ELF-1 (cell line): Measurements from ENCODE around the gene ETHE1.
A peak's percentile ranks its signal among the peaks of the same experiment; 100 is the strongest.
"Not testable (repeated sequence)": the region's sequence is repeated elsewhere in the genome, so short reads cannot be mapped to it uniquely, and the experiment has no call there.

ENCODE experiments used
- DNase-seq: peaks from one replicate; pipeline ENCODE4 v3.0.0-alpha.2; 2016; ENCODE audit warnings: low read depth, low spot score

The ETHE1 gene

DNA sequence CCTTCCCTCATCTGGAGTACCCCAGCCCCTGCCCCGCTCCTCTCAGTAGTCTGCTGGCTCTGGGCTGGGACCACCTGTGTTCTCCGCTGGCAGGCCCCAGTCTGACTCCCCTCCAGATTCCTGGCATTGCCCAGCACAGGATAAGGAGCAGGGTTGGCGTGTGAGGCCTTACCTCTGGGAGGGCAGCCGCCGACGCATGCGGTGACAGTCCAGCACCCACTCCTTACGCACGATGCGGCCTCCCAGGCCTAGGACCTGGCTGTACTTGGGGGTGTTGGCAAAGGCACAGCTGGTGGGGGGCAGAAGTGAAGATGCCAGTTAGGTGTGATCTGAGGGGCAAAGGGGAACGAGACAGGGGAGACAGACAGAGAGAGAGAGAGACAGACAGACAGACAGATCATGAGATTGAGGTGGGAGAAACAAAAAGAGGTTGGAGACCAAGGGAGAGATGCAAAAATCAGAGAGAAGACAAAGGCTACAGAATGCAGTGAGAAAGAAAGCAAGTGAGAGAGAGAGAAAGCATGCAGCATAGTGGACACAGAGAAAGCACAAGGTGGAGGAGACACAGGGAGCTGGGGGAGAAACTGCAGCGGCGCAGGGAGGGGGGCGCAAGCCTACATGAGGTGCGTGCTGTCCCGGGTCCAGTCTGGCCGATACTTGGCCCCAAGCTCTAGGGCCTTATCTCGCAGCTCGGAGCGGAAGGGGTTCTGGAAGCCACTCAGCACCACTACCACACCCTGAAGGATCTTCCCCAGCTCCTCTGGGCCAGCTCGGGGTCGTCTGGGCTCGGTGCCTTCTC lies 24.6 kb upstream of the ETHE1 start:
- no peak for DNase-seq

DNA sequence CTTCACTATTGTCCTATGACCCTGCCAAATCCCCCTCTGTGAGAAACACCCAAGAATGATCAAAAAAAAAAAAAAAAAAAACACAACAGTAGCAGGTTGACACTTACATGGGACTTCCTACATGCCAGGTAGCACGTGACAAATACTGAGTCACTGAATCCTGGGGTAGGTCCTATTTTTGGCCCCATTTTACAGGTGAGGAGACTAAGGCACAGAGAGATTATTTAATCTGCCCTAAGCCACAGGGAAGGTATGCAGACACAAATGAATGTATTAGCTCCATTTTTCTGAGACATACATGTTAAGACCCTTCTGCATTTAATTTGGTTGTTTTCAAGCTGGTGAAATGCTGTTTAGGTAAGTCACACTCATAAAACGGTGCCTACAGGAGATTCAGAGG lies 21.7 kb upstream of the ETHE1 start:
- DNase-seq = no peak

DNA sequence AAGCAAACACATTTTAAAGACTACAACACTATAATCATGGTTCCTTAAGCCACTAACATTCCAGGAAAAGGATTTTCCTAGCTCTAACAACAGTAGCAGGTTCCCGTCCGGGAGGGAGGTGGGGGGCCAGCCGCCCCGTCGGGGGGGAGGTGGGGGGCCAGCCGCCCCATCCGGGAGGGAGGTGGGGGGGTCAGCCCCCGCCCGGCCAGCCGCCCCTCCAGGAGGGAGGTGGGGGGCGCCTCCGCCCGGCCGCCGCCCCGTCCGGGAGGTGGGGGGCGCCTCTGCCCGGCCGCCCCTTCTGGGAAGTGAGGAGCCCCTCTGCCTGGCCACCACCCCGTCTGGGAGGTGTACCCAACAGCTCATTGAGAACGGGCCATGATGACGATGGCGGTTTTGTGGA lies 20.9 kb upstream of the ETHE1 start:
- not testable (repeated sequence) for DNase-seq

DNA sequence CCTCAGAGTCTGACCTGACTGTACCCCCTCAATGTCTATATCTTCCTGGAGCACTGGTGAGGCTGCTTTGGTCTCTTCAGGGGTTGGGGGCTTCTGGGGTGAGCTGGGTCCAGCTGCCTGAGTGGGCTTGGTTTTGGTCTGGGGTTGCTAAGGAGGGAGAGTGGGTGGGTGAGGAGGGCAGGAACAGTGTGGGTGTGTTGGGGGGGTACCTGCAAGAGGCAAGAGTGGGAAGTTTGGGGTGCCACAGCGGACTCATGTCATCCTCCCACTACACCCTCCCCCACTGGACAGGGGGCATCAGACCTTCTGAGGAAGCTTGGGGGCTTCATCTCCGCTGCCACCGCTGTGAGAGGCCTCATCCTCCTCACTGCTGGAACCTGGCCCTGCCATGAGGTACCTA lies 19.6 kb upstream of the ETHE1 start:
- DNase-seq = no peak

DNA sequence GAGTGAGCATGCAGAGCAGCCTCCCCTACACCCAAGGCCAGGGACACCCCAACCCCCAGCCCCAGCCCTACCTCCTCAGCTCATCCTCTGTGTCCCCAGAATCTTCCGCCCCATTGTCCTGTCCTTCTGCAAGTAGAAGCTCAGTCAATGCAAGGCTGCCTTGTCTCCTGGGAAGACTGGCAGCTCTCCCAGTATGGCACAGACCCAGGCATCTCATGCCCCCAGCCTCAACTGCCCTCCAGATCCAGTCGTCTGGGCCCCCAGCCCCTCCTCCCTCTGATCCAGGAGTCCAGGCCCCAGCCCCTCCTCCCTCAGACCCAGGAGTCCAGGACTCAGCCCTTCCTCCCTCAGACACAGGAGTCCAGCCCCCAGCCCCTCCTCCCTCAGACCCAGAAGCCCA lies 19.0 kb upstream of the ETHE1 start:
- DNase-seq = no peak

DNA sequence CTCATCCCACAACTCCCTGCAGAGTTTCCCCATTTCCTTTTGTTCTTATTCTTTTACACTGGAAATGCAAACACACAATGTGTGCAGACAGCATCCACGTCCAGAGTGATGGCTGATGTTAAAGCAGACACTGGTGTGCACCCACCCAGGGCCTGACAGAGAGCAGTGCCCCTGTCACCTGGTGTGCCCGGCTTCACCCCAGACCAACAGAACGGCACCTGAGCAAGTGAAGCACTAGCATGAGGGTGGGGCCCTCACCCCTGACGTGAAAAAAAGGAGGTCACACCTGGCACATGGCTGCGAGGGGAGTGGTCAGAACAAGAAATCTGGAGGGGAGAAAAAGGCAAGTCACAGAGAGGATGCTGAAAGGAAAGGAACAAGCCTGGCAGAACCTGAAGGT lies 18.3 kb upstream of the ETHE1 start:
- DNase-seq = no peak

DNA sequence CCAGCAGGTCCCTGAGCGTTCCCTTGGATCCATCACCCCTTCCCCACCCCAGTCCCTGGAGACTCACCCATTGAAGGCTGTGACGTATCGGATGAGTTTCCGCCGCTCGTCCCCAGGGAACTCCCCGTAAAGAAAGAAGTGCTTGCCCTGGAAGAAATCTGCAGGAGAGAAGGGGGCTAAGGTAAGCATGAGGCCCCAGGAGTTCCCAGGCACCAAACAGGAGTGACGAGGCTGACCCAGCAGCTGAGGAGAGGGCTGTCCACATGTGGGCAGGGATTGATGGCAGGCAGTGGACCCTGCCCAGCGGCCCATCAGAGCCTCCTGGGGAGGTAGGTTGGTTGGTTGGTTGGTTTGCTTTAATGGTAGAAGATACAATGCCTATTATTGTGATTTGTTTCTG lies 17.1 kb upstream of the ETHE1 start:
- DNase-seq = no peak

DNA sequence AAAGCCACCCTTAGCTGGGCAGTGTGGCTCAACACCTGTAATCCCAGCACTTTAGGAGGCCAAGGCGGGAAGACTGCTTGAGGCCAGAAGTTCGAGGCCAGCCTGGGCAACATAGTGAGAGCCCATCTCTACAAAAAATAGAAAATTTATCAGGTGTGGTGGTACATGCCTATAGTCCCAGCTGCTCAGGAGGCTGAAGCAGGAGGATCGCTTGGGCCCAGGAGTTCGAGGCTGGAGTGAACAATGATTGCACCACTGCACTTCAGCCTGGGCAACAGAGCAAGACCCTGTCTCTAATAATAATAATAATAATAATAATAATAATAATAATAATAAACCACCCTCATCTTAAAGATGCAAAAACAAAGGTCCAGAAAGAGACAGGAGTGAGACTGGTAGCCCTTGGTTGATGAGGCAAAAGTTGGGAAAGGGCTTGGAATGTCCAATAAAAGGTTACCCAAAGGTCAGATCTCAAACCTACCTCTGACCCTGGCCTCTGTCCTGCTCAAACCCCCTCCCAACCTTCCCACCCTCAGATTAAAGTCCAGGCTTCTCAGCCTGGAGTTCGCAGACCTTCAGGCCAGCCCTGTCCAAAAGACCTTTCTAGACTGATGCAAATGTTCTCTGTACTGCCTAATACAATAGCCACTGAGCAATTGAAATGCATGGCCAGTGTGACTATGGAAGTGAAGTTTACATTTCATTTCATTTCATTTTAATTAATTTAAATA lies 15.1 kb upstream of the ETHE1 start:
- no peak for DNase-seq

DNA sequence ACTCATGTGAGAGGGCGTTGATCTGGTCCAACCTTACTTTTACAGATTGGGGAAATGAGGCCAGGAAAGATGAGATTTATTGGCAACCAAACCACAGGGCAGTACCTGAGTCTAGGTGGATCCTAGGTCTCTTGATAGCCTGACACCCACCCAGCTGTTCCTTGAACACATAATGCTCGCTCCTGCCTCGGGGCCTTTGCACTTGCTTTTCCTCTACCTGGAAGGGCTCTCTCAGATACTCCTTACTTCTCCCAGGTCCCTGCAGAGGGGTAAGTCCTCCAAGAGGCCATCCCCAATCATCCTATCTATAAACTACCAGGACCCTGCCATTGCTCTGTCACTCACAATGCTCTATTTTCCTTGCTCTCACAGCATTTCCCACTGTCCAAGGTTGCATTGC lies 13.4 kb upstream of the ETHE1 start:
- DNase-seq = no peak

DNA sequence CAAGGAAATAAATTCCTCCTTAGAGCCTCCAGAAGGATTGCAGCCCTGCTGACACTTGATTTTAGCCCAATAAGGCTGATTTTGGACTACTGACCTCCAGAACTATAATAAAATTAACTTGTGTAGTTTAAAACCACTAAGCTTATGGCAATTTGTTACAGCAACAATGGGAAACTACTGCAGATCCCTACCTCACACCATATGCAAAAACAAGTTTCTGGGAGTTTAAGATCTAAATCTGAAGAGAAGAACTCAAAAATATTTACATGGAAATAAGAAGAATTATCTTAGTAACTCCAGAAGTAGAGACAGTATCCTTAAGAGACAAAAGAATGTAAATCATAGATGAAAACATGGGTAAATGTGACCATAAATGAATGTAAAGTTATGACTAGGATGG lies 11.9 kb upstream of the ETHE1 start:
- no peak for DNase-seq

DNA sequence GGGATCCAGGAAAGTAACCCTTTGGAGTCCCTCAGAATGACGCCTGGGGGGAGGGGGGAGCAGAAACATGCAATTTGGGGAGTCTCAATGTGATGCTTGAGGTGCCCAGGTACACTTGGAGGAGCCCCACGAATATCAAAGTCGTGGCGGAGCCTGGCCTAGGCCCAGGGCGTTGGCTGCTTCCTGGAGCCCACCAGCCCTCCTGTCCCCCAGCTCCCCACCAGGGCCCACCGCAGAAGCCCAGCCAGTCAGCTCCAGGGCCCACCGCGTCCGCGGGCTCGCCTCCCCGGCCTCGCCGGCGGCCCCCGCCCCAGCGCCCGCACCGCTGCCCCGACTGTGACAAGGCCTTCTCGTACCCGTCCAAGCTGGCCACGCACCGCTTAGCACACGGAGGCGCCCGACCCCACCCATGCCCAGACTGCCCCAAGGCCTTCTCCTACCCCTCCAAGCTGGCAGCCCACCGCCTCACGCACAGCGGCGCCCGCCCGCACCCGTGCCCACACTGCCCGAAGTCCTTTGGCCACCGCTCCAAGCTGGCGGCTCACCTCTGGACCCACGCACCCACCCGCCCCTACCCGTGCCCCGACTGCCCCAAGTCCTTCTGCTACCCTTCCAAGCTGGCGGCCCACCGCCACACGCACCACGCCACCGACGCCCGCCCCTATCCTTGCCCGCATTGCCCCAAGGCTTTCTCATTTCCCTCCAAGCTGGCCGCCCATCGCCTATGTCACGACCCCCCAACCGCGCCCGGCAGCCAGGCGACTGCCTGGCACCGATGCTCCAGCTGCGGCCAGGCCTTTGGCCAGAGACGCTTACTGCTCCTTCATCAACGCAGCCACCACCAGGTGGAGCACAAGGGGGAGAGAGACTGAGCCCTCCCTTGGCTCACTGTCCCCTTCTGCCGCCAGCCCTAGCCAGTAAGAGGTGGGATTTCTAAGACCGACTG lies 8.1 kb upstream of the ETHE1 start:
- DNase-seq = peak; percentile 89

DNA sequence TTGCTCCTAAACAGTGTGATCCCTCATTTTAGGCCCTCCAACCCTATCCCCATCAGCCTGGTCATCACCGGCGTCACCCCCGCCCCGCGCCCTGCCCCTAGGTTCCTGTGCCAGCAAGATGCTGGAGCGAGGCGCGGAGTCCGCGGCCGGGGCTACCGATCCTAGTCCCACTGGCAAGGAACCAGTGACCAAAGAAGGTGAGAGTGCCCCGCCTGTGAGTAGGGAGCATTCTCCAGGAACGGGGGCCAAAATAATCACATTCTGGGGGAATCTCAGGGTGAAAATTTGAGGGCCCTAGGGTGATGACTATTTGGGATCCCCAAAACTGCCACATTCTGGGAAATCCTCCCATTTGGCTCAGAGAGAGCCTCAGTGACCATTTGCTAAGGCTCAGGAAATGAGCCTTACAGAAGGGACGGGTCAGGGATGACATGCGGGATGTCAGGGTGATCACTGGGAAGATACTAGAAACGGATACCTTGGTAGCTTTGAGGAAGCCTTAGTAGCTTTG lies 7.4 kb upstream of the ETHE1 start:
- no peak for DNase-seq

DNA sequence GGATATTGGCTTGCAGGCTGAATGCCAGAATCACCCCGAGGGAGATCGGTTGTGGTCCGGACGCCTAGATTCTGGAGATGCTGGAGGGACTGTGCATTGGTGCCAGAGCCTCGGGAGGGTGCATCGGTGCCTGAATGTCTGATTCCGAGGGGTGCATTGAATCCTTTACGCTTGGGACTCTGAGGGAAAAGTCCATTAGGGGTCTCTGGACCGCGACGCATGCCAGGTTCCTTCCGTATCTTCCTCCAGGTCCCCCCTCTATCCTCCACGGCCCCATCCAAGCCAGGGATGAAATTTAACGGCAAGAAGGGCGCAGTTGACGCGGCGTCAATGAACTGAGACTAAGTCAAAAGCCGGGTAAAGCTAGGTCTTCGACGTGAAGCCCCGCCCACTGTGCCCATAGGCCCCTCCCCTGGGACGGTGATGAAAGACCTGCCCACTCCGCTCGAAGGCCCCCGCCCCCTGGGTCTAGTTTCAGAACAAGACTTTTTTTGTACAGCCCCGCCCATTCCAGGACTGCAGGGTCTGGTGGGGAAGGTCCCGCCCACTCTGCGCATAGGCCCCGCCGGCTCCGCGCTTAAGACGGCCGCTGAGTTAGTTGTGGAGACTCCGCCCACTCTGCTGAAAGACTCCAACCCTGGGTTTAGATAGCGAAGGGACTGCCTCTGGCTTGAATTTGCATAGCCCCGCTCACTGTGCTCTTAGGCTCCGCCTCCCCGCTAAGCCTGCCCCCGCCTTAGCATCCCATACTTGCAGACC lies 6.7 kb upstream of the ETHE1 start:
- peak; percentile 100 for DNase-seq

DNA sequence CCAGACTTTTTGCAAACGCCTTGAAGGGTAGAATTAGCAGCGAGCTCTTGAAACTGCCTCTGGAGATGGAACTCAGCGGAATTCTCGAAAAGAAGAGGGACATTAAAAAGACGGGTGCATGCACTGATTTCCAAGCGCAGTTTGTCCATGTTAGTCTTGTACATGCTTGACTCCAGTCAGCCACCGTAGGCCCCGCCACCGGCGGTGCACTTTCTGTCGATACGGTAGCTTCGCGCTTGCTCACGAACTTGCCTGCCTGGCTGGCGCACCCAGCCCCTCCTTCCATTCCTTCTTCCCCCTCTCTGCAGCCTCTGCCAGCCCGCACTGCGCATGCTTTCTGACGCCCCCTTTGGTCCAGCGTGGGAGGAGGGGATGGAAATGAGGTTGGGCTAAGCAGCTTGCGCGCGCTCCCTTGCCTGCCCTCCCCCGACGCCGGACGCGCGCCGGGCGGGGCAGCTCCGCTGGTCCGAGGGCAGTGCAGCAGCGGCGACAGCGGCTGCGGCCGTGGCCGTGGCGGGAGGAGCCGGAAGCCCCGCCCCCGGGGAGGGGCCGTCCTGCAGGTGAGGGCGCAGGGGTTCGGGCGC lies 6.1 kb upstream of the ETHE1 start, which contains the start of gene ZNF575:
ZNF575 (plus strand) TSS at position 227 of the 584 bp plus-strand sequence. CDS start 1,235 bp downstream, outside the sequence.
- peak; percentile 99 for DNase-seq

DNA sequence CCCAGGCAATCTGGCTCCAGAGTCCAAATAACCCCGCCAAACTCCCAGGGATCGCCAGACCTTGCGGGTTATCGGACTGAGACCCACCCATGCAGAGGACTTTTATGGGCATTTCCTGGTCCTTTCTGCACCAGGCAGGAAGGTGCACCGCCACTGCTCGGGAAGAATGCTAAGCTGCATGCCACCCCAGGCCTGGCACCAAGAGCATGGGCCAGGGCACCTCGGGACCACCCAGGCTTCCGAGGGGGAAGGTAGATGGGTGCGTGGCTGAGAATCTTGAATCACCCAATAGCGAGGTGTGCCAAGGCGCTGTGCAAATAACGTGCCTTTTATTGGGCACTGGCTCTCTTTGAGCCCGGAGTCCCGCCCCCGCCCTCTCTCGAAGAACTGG lies 5.6 kb upstream of the ETHE1 start:
- DNase-seq = no peak

DNA sequence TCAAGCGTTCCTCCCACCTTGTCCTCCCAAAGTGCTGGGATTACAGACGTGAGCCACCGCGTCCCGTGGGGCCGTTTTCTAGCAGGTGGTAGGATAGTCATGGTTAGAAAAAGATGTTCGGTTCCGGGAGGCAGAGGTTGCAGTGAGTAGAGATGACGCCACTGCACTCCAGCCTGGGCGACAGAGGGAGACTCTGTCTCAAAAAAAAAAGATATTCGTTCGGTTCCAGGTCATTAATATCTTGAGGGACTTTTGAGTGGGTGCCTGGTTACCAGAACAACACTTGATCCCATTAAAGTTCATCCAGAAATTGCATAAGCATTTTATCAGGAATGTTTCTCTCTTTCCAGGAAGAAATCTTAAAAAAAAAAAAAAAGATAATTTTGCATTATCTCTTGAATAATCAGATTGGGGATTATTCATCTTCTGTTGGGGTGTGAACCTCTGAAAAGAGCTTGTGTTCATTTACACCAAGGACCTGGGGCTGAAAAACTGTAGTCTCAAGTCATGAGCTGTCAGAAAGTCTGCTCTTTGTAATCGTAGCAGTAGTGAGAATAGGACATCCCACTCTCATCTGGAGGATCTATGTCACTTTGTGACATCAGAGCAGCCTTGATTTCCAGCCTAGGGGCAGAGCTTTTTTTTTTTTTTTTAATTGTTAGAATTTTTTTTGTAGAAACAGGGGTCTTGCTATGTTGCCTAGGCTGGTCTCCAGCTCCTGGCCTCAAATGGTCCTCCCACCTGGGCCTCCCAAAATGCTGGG lies 1.0 kb upstream of the ETHE1 start:
- DNase-seq = no peak

DNA sequence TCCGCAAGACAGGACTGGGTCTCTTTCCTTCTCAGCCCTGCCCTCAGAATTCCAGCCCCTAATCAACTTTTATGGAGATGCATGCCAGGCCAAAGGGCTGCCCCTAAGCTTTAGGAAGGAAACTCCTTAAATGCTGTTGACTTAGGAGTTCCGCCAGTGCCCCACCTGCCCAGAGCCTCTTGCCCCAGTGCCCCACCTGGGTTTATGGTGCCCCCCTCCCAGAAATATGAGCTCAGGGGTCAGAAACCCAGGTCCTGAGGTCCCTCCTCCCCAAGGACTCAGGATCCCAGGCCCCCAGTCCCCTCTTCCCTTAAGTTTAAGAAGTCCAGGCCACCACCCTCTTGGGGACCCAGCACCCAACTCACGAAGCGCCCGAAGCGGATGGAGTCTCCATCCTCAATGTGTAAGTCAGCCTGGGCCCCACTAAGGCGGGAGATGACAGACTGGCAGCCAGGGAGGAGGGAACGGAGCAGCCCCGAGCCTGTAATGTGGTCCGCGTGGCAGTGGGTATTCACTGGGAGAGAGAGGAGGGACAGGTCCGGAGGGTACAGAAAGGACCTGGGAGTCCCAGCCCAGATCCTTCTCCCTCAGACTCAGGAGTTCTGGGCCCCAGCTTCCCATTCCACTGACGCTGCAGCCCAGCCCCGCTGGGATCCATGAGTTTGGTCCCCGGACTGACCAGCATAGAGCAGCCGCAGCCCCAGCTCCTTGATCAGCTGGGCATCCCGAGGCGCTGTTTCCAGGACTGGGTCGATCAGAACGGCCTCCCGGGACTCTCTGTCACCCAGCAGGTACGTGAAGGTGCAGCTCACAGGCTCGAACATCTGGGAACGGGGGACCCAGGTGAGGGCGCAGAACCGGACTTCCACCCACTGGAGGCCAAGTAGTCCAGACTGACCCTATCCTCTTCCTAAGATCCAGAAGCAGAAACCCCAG lies 897 bp downstream of the ETHE1 start:
- DNase-seq = peak; percentile 41

DNA sequence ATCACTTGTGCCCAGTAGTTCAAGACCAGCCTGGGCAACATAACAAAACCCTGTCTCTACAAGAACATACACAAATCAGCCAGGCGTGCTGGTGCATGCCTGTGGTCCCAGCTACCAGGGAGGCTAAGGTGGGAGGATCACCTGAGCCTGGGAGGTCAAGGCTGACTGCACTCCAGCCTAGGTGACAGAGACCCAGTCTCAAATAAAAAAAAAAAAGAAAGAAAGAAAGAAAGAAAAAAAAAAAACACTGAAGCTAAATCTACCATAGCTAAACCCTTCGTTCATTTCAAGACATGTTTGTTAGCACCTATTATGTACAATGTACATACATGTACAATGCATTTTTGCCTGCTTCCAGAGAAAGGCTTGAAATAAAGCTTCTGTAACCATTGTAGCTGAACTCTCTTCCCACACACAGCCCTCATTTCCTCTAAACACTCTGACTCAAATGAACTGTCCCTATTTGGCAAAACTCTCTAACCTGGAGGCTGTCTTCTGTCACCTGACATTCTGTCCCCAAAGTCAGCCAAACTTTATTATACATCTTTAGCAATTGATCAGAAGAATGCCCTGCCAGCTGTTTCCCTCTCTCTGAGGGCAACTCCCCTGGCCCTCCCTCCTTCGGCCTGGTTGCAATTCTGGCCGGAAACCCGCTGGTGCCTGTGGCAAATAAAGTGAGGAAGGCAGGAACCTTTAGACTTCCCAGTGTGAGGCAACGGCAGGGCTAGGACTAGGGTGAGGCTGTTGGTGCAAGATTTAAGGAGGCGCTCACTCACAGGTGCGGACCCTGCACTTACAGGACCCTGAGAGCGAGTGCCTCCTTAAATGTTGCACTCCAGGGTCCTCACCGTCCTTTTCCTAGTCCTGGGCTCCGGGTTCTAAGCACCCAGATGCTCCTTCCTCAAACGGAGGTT lies 1.8 kb downstream of the ETHE1 start:
- peak; percentile 77 for DNase-seq
